Endothelial cell of umbilical vein (primary cell): ENCODE measurements around the gene RFXANK. TPM values are rescaled to one million over a fixed set of nuclear protein-coding genes. Genes with fewer than 3 reads are reported as not detected.
"Not testable (repeated sequence)": the region's sequence is repeated elsewhere in the genome, so short reads cannot be mapped to it uniquely, and the experiment has no call there.

ENCODE experiments used
- BruUV-seq: library from RNA; stranded (reverse); fragments of 400-500 nt; replicated peaks from 2 replicates; lab custom pipeline; 2021; lab: Mats Ljungman, UMichigan
- CTCF ChIA-PET: fragments of 300-600, 350-600 bp; sonication (Branson Sonifier 250); formaldehyde crosslinking; loops from one replicate; lab custom pipeline; 2021; ENCODE audit warnings: antibody characterized with exemption, inconsistent platforms; lab: Charles Lee
- POLR2A ChIA-PET: fragments of 300-600, 350-600 bp; sonication (Branson Sonifier 250); formaldehyde crosslinking; loops from one replicate; lab custom pipeline; 2021; ENCODE audit warnings: antibody characterized with exemption, inconsistent platforms; lab: Charles Lee
- DNase-seq: peaks from one replicate; pipeline ENCODE4 v3.0.0-alpha.2; 2011; ENCODE audit warnings: low read depth, low spot score
- FAIRE-seq: peaks from 2 replicates; lab custom pipeline; 2011; peaks lifted over from hg19 to GRCh38; lab: Jason Lieb, UNC
- H2AFZ ChIP-seq: 2 replicates; pipeline ENCODE4 v1.6.0; 2012; ENCODE audit warnings: low read depth, low read length, control low read depth, inconsistent platforms
- H3K27ac ChIP-seq: 2 replicates; pipeline ENCODE4 v1.5.1; 2011; ENCODE audit warnings: low read depth, mild to moderate bottlenecking, control low read depth, low read length, moderate library complexity; ENCODE audit not compliant: insufficient read depth
- H3K27me3 ChIP-seq, 2 experiments: 2 replicates each; pipeline versions ENCODE4 v1.6.0 to v1.6.1; 2011; ENCODE audit warnings: low read length in 2 of 2, mixed read lengths in 1 of 2; ENCODE audit not compliant: control insufficient read depth in 2 of 2, insufficient read depth in 2 of 2
- H3K36me3 ChIP-seq, 2 experiments: 2 replicates in 1 of 2; 3 replicates in 1 of 2; pipeline ENCODE4 v1.5.1; 2011; ENCODE audit warnings: low read length in 2 of 2, mild to moderate bottlenecking in 1 of 2, moderate library complexity in 1 of 2; ENCODE audit not compliant: control insufficient read depth in 2 of 2, insufficient read depth in 2 of 2; ENCODE audit errors: extremely low read depth in 1 of 2
- H3K4me1 ChIP-seq: 3 replicates; pipeline ENCODE4 v1.5.1; 2011; ENCODE audit warnings: mild to moderate bottlenecking, low read length; ENCODE audit not compliant: control insufficient read depth, insufficient read depth; ENCODE audit errors: extremely low read depth
- H3K4me2 ChIP-seq: 2 replicates; pipeline ENCODE4 v1.6.1; 2011; ENCODE audit warnings: low read length, control low read depth, mixed read lengths; ENCODE audit not compliant: insufficient read depth
- H3K4me3 ChIP-seq, 3 experiments: fragments of 200-600 bp in 1 of 3; sonication (generic), shearing (Covaris generic) in 1 of 3; replicated peaks in 1 of 3; 2 replicates each; pipeline ENCODE4 v1.5.1; 2011 to 2016; ENCODE audit warnings: control low read depth in 3 of 3, low read length in 3 of 3, mild to moderate bottlenecking in 2 of 3, inconsistent platforms in 1 of 3, low read depth in 1 of 3, moderate library complexity in 1 of 3; ENCODE audit not compliant: insufficient read depth in 1 of 3
- H3K79me2 ChIP-seq: 2 replicates; pipeline ENCODE4 v1.6.0; 2012; ENCODE audit warnings: low read length, inconsistent platforms; ENCODE audit not compliant: control insufficient read depth, insufficient read depth
- H3K9ac ChIP-seq: replicated peaks from 2 replicates; pipeline ENCODE3; 2011; ENCODE audit warnings: low read length, control low read depth; ENCODE audit not compliant: insufficient read depth; ENCODE audit errors: extremely low read depth
- H3K9me1 ChIP-seq: replicated peaks from 3 replicates; pipeline ENCODE4 v1.6.0; 2011; ENCODE audit warnings: mild to moderate bottlenecking, low read length; ENCODE audit not compliant: control insufficient read depth, insufficient read depth; ENCODE audit errors: extremely low read depth
- H3K9me3 ChIP-seq: replicated peaks from 2 replicates; pipeline ENCODE4 v1.5.1; 2012; ENCODE audit warnings: low read length, inconsistent platforms; ENCODE audit not compliant: control insufficient read depth, insufficient read depth
- H4K20me1 ChIP-seq: replicated peaks from 2 replicates; pipeline ENCODE3; 2011; ENCODE audit warnings: mild to moderate bottlenecking, low read length; ENCODE audit not compliant: control insufficient read depth, insufficient read depth; ENCODE audit errors: extremely low read depth
- CTCF ChIP-seq, 2 donors: IDR thresholded peaks; 1 replicate in 1 of 2; 2 replicates in 1 of 2; pipeline ENCODE4 v1.5.1; 2011; ENCODE audit warnings: low read length in 2 of 2, mild to moderate bottlenecking in 2 of 2, moderate library complexity in 2 of 2, control low read depth in 1 of 2, inconsistent platforms in 1 of 2, low read depth in 1 of 2; ENCODE audit not compliant: insufficient read depth in 1 of 2; ENCODE audit errors: extremely low read depth in 1 of 2
- EZH2 ChIP-seq: IDR thresholded peaks from 2 replicates; pipeline ENCODE4 v1.6.1; 2012; ENCODE audit warnings: borderline replicate concordance, low read depth, mild to moderate bottlenecking, moderate library complexity, low read length, inconsistent platforms; ENCODE audit not compliant: severe bottlenecking
- FOS ChIP-seq: IDR thresholded peaks from 2 replicates; pipeline ENCODE4 v1.6.1; 2011; ENCODE audit warnings: mild to moderate bottlenecking, low read length, moderate library complexity, borderline replicate concordance; ENCODE audit not compliant: insufficient read depth
- GATA2 ChIP-seq: IDR thresholded peaks from 2 replicates; pipeline ENCODE4 v1.7.0; 2011; ENCODE audit warnings: low read depth, mild to moderate bottlenecking, moderate library complexity, mixed read lengths, low read length; ENCODE audit not compliant: insufficient read length, insufficient read depth
- JUN ChIP-seq: IDR thresholded peaks from 2 replicates; pipeline ENCODE4 v1.6.1; 2011; ENCODE audit warnings: borderline replicate concordance, low read depth; ENCODE audit not compliant: insufficient read length, insufficient read depth
- MAX ChIP-seq: IDR thresholded peaks from 2 replicates; pipeline ENCODE4 v1.6.1; 2011; ENCODE audit not compliant: insufficient read depth, insufficient read length
- MYC ChIP-seq: IDR thresholded peaks from one replicate; pipeline ENCODE4 v1.6.1; 2011; ENCODE audit warnings: mild to moderate bottlenecking, low read depth, low read length
- POLR2A ChIP-seq: IDR thresholded peaks from 2 replicates; pipeline ENCODE4 v1.6.1; 2012; ENCODE audit warnings: low read depth, mild to moderate bottlenecking, control low read depth, low read length
- POLR2AphosphoS5 ChIP-seq: IDR thresholded peaks from 2 replicates; pipeline ENCODE4 v1.6.1; 2012; ENCODE audit warnings: low read depth, mild to moderate bottlenecking, control low read depth, low read length, moderate library complexity; ENCODE audit not compliant: insufficient read depth
- dilution Hi-C: fragments of 300-500 bp; cut with MboI; formaldehyde crosslinking; loops from one replicate; pipeline ENCODE4 v1.15.0; 2019; ENCODE audit warnings: low sequenced_read_pairs; ENCODE audit not compliant: extremely low pct_ligation_motif_present
- intact Hi-C: fragments of 100-400 bp; cut with micrococcal nuclease; formaldehyde crosslinking; loops from one replicate; pipeline ENCODE4 v1.10.0; 2022
- polyA plus RNA-seq, 4 experiments: library from polyadenylated mRNA; depleted of rRNA in 3 of 4; stranded (reverse) in 3 of 4; unstranded in 1 of 4; fragments of >200 nt; gene quantifications; 2 replicates each; pipeline versions ENCODE4 v1.2.1 to v1.2.3, GENCODE V29; 2011 to 2012; ENCODE audit warnings: missing spikeins in 1 of 4
- total RNA-seq: library from RNA; stranded (reverse); gene quantifications from 2 replicates; pipeline ENCODE4 v1.2.3, GENCODE V29; 2021

RFXANK gene
- total and polyA plus RNA-seq, 2 donors (not counting 3 experiments of a cell fraction or from before 2014, with no cell fraction given), result 105 to 124 TPM

- H3K4me2 ChIP-seq, result no peak overlapping the region
- no peak overlapping the region for H3K27ac ChIP-seq
- intact Hi-C loops (loop anchor here (1.0 kb wide), 3 partner anchors 28 to 343 kb away; no protein-coding TSS in a partner anchor), dilution Hi-C loops (no loop called here)
- no peak overlapping the region for H3K9ac ChIP-seq
- no peaks in the 10 kb centered on the region for H3K27me3 ChIP-seq
- H3K9me3 ChIP-seq, result no peaks in the 10 kb centered on the region
- H3K4me1 ChIP-seq, result no peaks in the 10 kb centered on the region
- no peaks in the 10 kb centered on the region for H3K9me1 ChIP-seq
- TF ChIP-seq POLR2AphosphoS5, result no peak
- no peak for TF ChIP-seq POLR2A
- TF ChIP-seq FOS, result no peak
- no peak overlapping the region for H2AFZ ChIP-seq
- no peaks in the 10 kb centered on the region for H3K79me2 ChIP-seq
- no peak overlapping the region for H3K4me3 ChIP-seq
- FAIRE-seq (no peak), DNase-seq (no peak)
- no TSS peak for BruUV-seq
- H4K20me1 ChIP-seq, result no peaks in the 10 kb centered on the region
- ChIA-PET POLR2A (no interaction called here), CTCF (interaction anchor here (1.4 to 3.9 kb wide), 6 partner anchors 9 to 196 kb away, joined by 4 to 23 read pairs (median 12); partner anchors contain the start of gene MEF2B)
- no peaks in the 10 kb centered on the region for H3K36me3 ChIP-seq
These were observed 45.2 kb upstream of the RFXANK start for GRCh38 chr19:19146865-19147264.

GRCh38 chr19:19147344-19147743, 44.7 kb upstream of the RFXANK start:
- intact Hi-C loops, result no loop called here
- TF ChIP-seq MAX (no peak), MYC (no peak), CTCF (IDR thresholded peaks at IDR 0.05; ENCODE audit: extremely low read depth in 1 of 2, insufficient read depth in 1 of 2, low read depth in 1 of 2, low read length in 2 of 2) (no peak), JUN (no peak), GATA2 (no peak), POLR2A (no peak), POLR2AphosphoS5 (no peak), FOS (no peak), EZH2 (no peak)
- CTCF ChIA-PET, result interaction anchor here (1.9 to 3.9 kb wide), 4 partner anchors 9 to 195 kb away, joined by 4 to 23 read pairs (median 16); partner anchors contain the start of gene MEF2B
- Histone ChIP-seq H3K9me1 (no peaks in the 10 kb centered on the region), H3K27ac (no peak overlapping the region), H3K27me3 (no peaks in the 10 kb centered on the region), H3K79me2 (no peaks in the 10 kb centered on the region), H4K20me1 (no peaks in the 10 kb centered on the region), H2AFZ (no peak overlapping the region), H3K4me3 (no peak overlapping the region), H3K9me3 (no peaks in the 10 kb centered on the region), H3K4me2 (no peak overlapping the region), H3K36me3 (no peaks in the 10 kb centered on the region), H3K9ac (no peak overlapping the region), H3K4me1 (no peaks in the 10 kb centered on the region)
- POLR2A ChIA-PET, result no interaction called here
- dilution Hi-C loops, result no loop called here
- BruUV-seq, result no TSS peak
- DNase-seq (no peak), FAIRE-seq (no peak)

GRCh38 chr19:19148504-19148903, 43.6 kb upstream of the RFXANK start:
- H3K9me1 ChIP-seq, H3K27ac ChIP-seq, H3K4me2 ChIP-seq, H3K9me3 ChIP-seq, H3K9ac ChIP-seq, H4K20me1 ChIP-seq, BruUV-seq, H3K36me3 ChIP-seq, DNase-seq, H3K4me1 ChIP-seq, H3K79me2 ChIP-seq, dilution Hi-C loops, H2AFZ ChIP-seq, intact Hi-C loops, H3K27me3 ChIP-seq, FAIRE-seq, H3K4me3 ChIP-seq, POLR2A ChIA-PET: not testable (repeated sequence)
- CTCF ChIA-PET, result interaction anchor here (0.5 to 3.9 kb wide), 7 partner anchors 11 to 194 kb away, joined by 3 to 23 read pairs (median 4); no protein-coding TSS in a partner anchor
